Neural progenitor cell (in vitro differentiated cells): ENCODE data around the gene INTS6L. TPM values are rescaled to one million over a fixed set of nuclear protein-coding genes. Genes with fewer than 3 reads are reported as not detected.

Source experiments
- DNase-seq: peaks from one replicate; pipeline ENCODE4 v3.0.0-alpha.2; 2016; ENCODE audit warnings: low spot score
- H2AFZ ChIP-seq: fragments of 200-600 bp; sonication (generic); replicated peaks from 2 replicates; pipeline ENCODE4 v1.6.1; 2016; ENCODE audit warnings: antibody characterized with exemption
- H3F3A ChIP-seq: fragments of 200-600 bp; sonication (generic); 2 replicates; pipeline ENCODE4 v1.6.1; 2016; ENCODE audit warnings: antibody characterized with exemption, low read depth
- H3K27ac ChIP-seq: fragments of 200-600 bp; sonication (generic); 2 replicates; pipeline ENCODE4 v1.5.1; 2016; ENCODE audit warnings: mild to moderate bottlenecking
- H3K27me3 ChIP-seq: fragments of 200-600 bp; sonication (generic); 2 replicates; pipeline ENCODE4 v1.6.1; 2016; ENCODE audit warnings: mild to moderate bottlenecking, moderate library complexity
- H3K36me3 ChIP-seq: fragments of 200-600 bp; sonication (generic); 2 replicates; pipeline ENCODE4 v1.5.1; 2016
- H3K4me1 ChIP-seq: fragments of 200-600 bp; sonication (generic); 2 replicates; pipeline ENCODE4 v1.6.1; 2016; ENCODE audit warnings: mixed run types
- H3K4me2 ChIP-seq: fragments of 200-600 bp; sonication (generic); 2 replicates; pipeline ENCODE4 v1.6.1; 2016
- H3K4me3 ChIP-seq: fragments of 200-600 bp; sonication (generic); 2 replicates; pipeline ENCODE4 v1.5.1; 2016
- H3K79me2 ChIP-seq: fragments of 200-600 bp; sonication (generic); 2 replicates; pipeline ENCODE4 v1.6.1; 2016; ENCODE audit warnings: low read depth
- H3K9ac ChIP-seq: fragments of 200-600 bp; sonication (generic); 2 replicates; pipeline ENCODE4 v1.6.1; 2016
- H3K9me3 ChIP-seq: fragments of 200-600 bp; sonication (generic); 2 replicates; pipeline ENCODE4 v1.5.1; 2016; ENCODE audit warnings: low read depth
- H4K20me1 ChIP-seq: fragments of 200-600 bp; sonication (generic); 2 replicates; pipeline ENCODE4 v1.6.1; 2016; ENCODE audit warnings: low read depth
- H3K27ac Mint-ChIP-seq: 3 replicates; pipeline ENCODE4 v1.8.0; 2021; ENCODE audit warnings: mixed read lengths
- H3K27me3 Mint-ChIP-seq: 2 replicates; pipeline ENCODE4 v1.8.0; 2022; ENCODE audit warnings: low read depth, mild to moderate bottlenecking, inconsistent platforms, moderate library complexity, mixed read lengths; ENCODE audit not compliant: insufficient read depth
- H3K36me3 Mint-ChIP-seq: 3 replicates; pipeline ENCODE4 v1.8.0; 2021; ENCODE audit warnings: mixed read lengths
- H3K4me1 Mint-ChIP-seq: 3 replicates; pipeline ENCODE4 v1.8.0; 2021; ENCODE audit warnings: mixed read lengths
- H3K4me3 Mint-ChIP-seq: 3 replicates; pipeline ENCODE4 v1.8.0; 2021; ENCODE audit warnings: mild to moderate bottlenecking, moderate library complexity, mixed read lengths
- H3K9me3 Mint-ChIP-seq: 3 replicates; pipeline ENCODE4 v1.8.0; 2020; ENCODE audit warnings: mixed read lengths
- EZH2 ChIP-seq: fragments of 200-600 bp; sonication (generic); IDR thresholded peaks from 2 replicates; pipeline ENCODE4 v1.6.1; 2017; ENCODE audit warnings: antibody characterized with exemption, mild to moderate bottlenecking, moderate library complexity
- EZH2phosphoT487 ChIP-seq: fragments of 200-600 bp; sonication (generic); IDR thresholded peaks from 2 replicates; pipeline ENCODE4 v1.6.1; 2017; ENCODE audit warnings: antibody characterized with exemption
- total RNA-seq: library from RNA; depleted of rRNA; stranded (reverse); fragments of >200 nt; gene quantifications from 2 replicates; pipeline ENCODE4 v1.2.3, GENCODE V29; 2015; ENCODE audit warnings: low replicate concordance
- TF ChIP-seq, protein P1 (sequence below): fragments of 200-600 bp; sonication (generic); IDR thresholded peaks from 2 replicates; pipeline ENCODE4 v1.5.1; 2017; ENCODE audit warnings: antibody characterized with exemption, mild to moderate bottlenecking

The INTS6L gene
- total RNA-seq, 1 donor from 2014 or later, result 18.3 TPM

DNA sequence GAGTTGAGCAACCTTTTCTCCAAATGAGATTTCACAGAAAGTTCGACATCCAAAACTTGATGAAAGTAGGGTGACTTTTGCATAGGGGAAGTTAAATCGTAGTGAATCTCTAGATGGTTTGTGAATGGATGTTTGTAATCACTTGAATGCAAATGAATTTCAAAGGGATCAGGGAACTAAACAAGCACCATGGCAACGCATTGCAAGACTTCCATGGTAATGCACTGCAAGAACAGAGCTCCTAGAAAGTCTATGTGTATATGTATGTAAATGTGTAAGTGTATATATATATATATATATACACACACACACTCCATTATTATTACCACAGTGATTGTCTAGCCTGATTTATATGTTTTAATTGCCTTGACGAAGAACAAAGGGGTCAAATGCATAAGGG lies 27.3 kb downstream of the INTS6L start:
- H3K36me3 Mint-ChIP-seq, result peaks cover 5% of the 10 kb centered on the region
- H3K4me1 Mint-ChIP-seq, result peaks cover 8% of the 10 kb centered on the region
- H4K20me1 ChIP-seq, result no peaks in the 10 kb centered on the region
- no peaks in the 10 kb centered on the region for H3K36me3 ChIP-seq
- H3K79me2 ChIP-seq, result no peaks in the 10 kb centered on the region
- no peaks in the 10 kb centered on the region for H3K4me1 ChIP-seq
- no peaks in the 10 kb centered on the region for H3K9me3 ChIP-seq
- no peak overlapping the region for H3K4me3 ChIP-seq
- H2AFZ ChIP-seq, result no peak overlapping the region
- no peak overlapping the region for H3K9ac ChIP-seq
- H3K27ac ChIP-seq, result no peak overlapping the region
- H3K27me3 Mint-ChIP-seq, result no peaks in the 10 kb centered on the region
- no peak overlapping the region for H3K4me2 ChIP-seq
- DNase-seq, result no peak
- no peak overlapping the region for H3K27ac Mint-ChIP-seq
- no peaks in the 10 kb centered on the region for H3K9me3 Mint-ChIP-seq
- no peaks in the 10 kb centered on the region for H3K27me3 ChIP-seq
- no peak overlapping the region for H3K4me3 Mint-ChIP-seq
- TF ChIP-seq EZH2phosphoT487, result no peak
- no peak for TF ChIP-seq EZH2
- TF ChIP-seq, protein P1, sequence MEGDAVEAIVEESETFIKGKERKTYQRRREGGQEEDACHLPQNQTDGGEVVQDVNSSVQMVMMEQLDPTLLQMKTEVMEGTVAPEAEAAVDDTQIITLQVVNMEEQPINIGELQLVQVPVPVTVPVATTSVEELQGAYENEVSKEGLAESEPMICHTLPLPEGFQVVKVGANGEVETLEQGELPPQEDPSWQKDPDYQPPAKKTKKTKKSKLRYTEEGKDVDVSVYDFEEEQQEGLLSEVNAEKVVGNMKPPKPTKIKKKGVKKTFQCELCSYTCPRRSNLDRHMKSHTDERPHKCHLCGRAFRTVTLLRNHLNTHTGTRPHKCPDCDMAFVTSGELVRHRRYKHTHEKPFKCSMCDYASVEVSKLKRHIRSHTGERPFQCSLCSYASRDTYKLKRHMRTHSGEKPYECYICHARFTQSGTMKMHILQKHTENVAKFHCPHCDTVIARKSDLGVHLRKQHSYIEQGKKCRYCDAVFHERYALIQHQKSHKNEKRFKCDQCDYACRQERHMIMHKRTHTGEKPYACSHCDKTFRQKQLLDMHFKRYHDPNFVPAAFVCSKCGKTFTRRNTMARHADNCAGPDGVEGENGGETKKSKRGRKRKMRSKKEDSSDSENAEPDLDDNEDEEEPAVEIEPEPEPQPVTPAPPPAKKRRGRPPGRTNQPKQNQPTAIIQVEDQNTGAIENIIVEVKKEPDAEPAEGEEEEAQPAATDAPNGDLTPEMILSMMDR, result no peak
- H3F3A ChIP-seq, result no peaks in the 10 kb centered on the region

DNA sequence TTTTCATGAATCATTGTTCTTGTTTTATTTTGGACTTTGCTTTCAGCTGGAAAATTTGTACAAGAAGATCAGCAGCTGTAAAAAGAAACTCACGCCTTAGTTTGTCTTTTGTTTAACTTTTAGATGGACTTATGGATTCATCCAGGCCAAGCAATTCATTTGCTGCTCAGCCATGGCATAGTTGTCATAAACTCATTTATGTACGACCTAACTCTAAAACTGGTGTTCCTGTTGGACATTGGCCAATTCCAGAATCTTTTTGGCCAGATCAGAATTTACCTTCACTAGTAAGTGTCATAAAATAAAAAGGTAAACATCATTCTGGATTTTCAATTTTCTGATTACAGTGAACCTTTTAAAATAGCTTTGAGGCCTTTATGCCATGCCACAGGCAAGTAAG lies 29.1 kb downstream of the INTS6L start:
- no peak for TF ChIP-seq EZH2
- TF ChIP-seq, protein P1, result no peak
- Histone ChIP-seq H2AFZ (no peak overlapping the region), H3K79me2 (no peaks in the 10 kb centered on the region), H4K20me1 (no peaks in the 10 kb centered on the region), H3K9ac (no peak overlapping the region), H3K27me3 (no peaks in the 10 kb centered on the region), H3K9me3 (no peaks in the 10 kb centered on the region), H3K27ac (no peak overlapping the region), H3K36me3 (no peaks in the 10 kb centered on the region), H3F3A (no peaks in the 10 kb centered on the region), H3K4me1 (no peaks in the 10 kb centered on the region), H3K4me2 (no peak overlapping the region), H3K4me3 (no peak overlapping the region)
- Mint-ChIP-seq H3K27me3 (no peaks in the 10 kb centered on the region), H3K36me3 (peaks cover 11% of the 10 kb centered on the region), H3K27ac (no peak overlapping the region), H3K9me3 (no peaks in the 10 kb centered on the region), H3K4me3 (no peak overlapping the region), H3K4me1 (no peaks in the 10 kb centered on the region)
- DNase-seq, result no peak

DNA sequence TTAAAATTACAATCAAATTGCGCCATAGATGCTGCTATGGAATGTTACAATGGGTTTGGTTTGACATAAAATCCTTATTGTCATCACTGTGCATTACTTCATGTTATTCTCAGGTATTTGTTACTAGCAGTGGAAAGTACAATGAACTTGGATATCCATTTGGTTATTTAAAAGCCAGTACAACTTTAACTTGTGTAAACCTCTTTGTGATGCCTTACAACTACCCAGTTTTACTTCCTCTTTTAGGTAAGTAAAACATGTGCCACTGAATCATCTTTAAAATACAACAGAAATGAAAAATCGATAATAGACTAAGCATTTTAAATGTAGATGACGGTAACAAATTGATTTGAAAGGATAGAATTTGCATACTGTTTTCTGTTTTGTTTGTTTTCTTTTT lies 35.6 kb downstream of the INTS6L start:
- Histone ChIP-seq H3K27ac (no peak overlapping the region), H3K27me3 (no peaks in the 10 kb centered on the region), H3K9me3 (no peaks in the 10 kb centered on the region), H3F3A (no peaks in the 10 kb centered on the region), H3K4me3 (no peak overlapping the region), H3K79me2 (no peaks in the 10 kb centered on the region), H2AFZ (no peak overlapping the region), H4K20me1 (no peaks in the 10 kb centered on the region), H3K4me1 (no peaks in the 10 kb centered on the region), H3K36me3 (no peaks in the 10 kb centered on the region), H3K9ac (no peak overlapping the region), H3K4me2 (no peak overlapping the region)
- Mint-ChIP-seq H3K4me3 (no peak overlapping the region), H3K9me3 (no peaks in the 10 kb centered on the region), H3K27me3 (no peaks in the 10 kb centered on the region), H3K27ac (no peak overlapping the region), H3K4me1 (no peaks in the 10 kb centered on the region), H3K36me3 (peaks cover 9% of the 10 kb centered on the region)
- no peak for DNase-seq
- no peak for TF ChIP-seq EZH2
- no peak for TF ChIP-seq EZH2phosphoT487
- TF ChIP-seq, protein P1, result no peak

DNA sequence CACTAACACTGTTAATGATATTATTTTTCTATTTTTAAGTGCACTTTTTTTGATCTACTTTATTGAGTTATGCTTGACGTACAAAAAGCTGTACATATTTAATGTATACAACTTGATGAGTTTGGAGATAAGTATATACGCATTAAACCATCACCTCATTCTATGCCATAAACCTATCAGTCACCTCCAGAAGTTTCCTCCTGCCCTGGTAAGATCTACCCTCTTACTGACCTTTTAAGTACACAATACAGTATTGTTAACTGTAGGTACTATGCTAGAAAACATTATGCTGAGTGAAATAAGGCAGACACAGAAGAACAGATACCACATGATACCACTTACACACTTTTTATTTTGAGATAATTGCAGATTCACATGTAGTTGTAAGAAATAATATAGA lies 36.9 kb downstream of the INTS6L start:
- Mint-ChIP-seq H3K36me3 (peaks cover 5% of the 10 kb centered on the region), H3K27me3 (no peaks in the 10 kb centered on the region), H3K4me3 (no peak overlapping the region), H3K27ac (no peak overlapping the region), H3K4me1 (no peaks in the 10 kb centered on the region), H3K9me3 (peaks cover 2% of the 10 kb centered on the region)
- Histone ChIP-seq H3K27me3 (no peaks in the 10 kb centered on the region), H3K27ac (no peak overlapping the region), H3K79me2 (no peaks in the 10 kb centered on the region), H3K9ac (no peak overlapping the region), H3K4me1 (no peaks in the 10 kb centered on the region), H3K4me2 (no peak overlapping the region), H3K4me3 (no peak overlapping the region), H2AFZ (no peak overlapping the region), H4K20me1 (no peaks in the 10 kb centered on the region), H3F3A (no peaks in the 10 kb centered on the region), H3K36me3 (no peaks in the 10 kb centered on the region), H3K9me3 (peaks cover 1% of the 10 kb centered on the region)
- TF ChIP-seq, protein P1, result no peak
- TF ChIP-seq EZH2phosphoT487 (no peak), EZH2 (no peak)
- DNase-seq, result no peak
